Measurements from ENCODE around the gene GPC1. TPM values are rescaled to one million over a fixed set of nuclear protein-coding genes. Genes with fewer than 3 reads are reported as not detected.

Gene GPC1
- total and polyA plus RNA-seq, 2 donors (not counting 3 experiments of a cell fraction or from before 2014, with no cell fraction given) = 9.6 to 31.1 TPM

GRCh38 chr2:240401781-240402551 lies 33.5 kb upstream of the GPC1 start:
- Histone ChIP-seq H4K20me1 (replicated peaks; ENCODE audit: control insufficient read depth, extremely low read depth, insufficient read depth, low read length) (no peaks in the 10 kb centered on the region), H3K36me3 (ENCODE audit: control insufficient read depth in 2 of 2, extremely low read depth in 1 of 2, insufficient read depth in 2 of 2, low read length in 2 of 2) (no peaks in the 10 kb centered on the region), H2AFZ (ENCODE audit: low read depth, low read length) (no peak overlapping the region), H3K79me2 (ENCODE audit: control insufficient read depth, insufficient read depth, low read length) (no peaks in the 10 kb centered on the region), H3K9me3 (replicated peaks; ENCODE audit: control insufficient read depth, insufficient read depth, low read length) (no peaks in the 10 kb centered on the region), H3K4me3 (replicated peaks in 1 of 3; ENCODE audit: insufficient read depth in 1 of 3, low read depth in 1 of 3, low read length in 3 of 3) (no peak overlapping the region), H3K4me2 (ENCODE audit: insufficient read depth, low read length) (no peak overlapping the region), H3K27me3 (ENCODE audit: control insufficient read depth in 2 of 2, insufficient read depth in 2 of 2, low read length in 2 of 2) (no peaks in the 10 kb centered on the region), H3K27ac (ENCODE audit: insufficient read depth, low read depth, low read length) (no peak overlapping the region), H3K9me1 (replicated peaks; ENCODE audit: control insufficient read depth, extremely low read depth, insufficient read depth, low read length) (no peaks in the 10 kb centered on the region), H3K9ac (replicated peaks; ENCODE audit: extremely low read depth, insufficient read depth, low read length) (no peak overlapping the region), H3K4me1 (ENCODE audit: control insufficient read depth, extremely low read depth, insufficient read depth, low read length) (no peaks in the 10 kb centered on the region)
- DNase-seq (ENCODE audit: low read depth, low spot score) (no peak), FAIRE-seq (no peak)
- no peak for TF ChIP-seq GATA2 (IDR thresholded peaks at IDR 0.05; ENCODE audit: insufficient read depth, insufficient read length, low read depth, low read length)
- TF ChIP-seq POLR2A (IDR thresholded peaks at IDR 0.05; ENCODE audit: low read depth, low read length) = no peak
- TF ChIP-seq, protein P1, sequence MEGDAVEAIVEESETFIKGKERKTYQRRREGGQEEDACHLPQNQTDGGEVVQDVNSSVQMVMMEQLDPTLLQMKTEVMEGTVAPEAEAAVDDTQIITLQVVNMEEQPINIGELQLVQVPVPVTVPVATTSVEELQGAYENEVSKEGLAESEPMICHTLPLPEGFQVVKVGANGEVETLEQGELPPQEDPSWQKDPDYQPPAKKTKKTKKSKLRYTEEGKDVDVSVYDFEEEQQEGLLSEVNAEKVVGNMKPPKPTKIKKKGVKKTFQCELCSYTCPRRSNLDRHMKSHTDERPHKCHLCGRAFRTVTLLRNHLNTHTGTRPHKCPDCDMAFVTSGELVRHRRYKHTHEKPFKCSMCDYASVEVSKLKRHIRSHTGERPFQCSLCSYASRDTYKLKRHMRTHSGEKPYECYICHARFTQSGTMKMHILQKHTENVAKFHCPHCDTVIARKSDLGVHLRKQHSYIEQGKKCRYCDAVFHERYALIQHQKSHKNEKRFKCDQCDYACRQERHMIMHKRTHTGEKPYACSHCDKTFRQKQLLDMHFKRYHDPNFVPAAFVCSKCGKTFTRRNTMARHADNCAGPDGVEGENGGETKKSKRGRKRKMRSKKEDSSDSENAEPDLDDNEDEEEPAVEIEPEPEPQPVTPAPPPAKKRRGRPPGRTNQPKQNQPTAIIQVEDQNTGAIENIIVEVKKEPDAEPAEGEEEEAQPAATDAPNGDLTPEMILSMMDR (IDR thresholded peaks at IDR 0.05; ENCODE audit: extremely low read depth in 1 of 2, insufficient read depth in 1 of 2, low read depth in 1 of 2, low read length in 2 of 2) = no peak
- TF ChIP-seq JUN (IDR thresholded peaks at IDR 0.05; ENCODE audit: borderline replicate concordance, insufficient read depth, insufficient read length, low read depth) = no peak
- TF ChIP-seq EZH2 (IDR thresholded peaks at IDR 0.05; ENCODE audit: borderline replicate concordance, low read depth, low read length, severe bottlenecking) = no peak
- no peak for TF ChIP-seq FOS (IDR thresholded peaks at IDR 0.05; ENCODE audit: borderline replicate concordance, insufficient read depth, low read length)
- TF ChIP-seq MYC (IDR thresholded peaks at IDR 0.05; ENCODE audit: low read depth, low read length) = no peak
- TF ChIP-seq POLR2AphosphoS5 (IDR thresholded peaks at IDR 0.05; ENCODE audit: insufficient read depth, low read depth, low read length) = no peak
- TF ChIP-seq, protein P2, sequence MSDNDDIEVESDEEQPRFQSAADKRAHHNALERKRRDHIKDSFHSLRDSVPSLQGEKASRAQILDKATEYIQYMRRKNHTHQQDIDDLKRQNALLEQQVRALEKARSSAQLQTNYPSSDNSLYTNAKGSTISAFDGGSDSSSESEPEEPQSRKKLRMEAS (IDR thresholded peaks at IDR 0.05; ENCODE audit: insufficient read depth, insufficient read length) = no peak
- dilution Hi-C loops (cut with MboI; ENCODE audit: extremely low pct_ligation_motif_present, low sequenced_read_pairs) (no loop called here), intact Hi-C loops (cut with micrococcal nuclease) (no loop called here)
- POLR2A ChIA-PET = no interaction called here
- CTCF ChIA-PET = no interaction called here
- BruUV-seq (replicated peaks) = no TSS peak
